A549 (cell line): ENCODE data around the gene CIAPIN1.

Experiments
- CHD2 ChIP-seq: fragments of 150-350 bp; IDR thresholded peaks from 2 replicates; pipeline ENCODE4 v1.6.1; 2014; ENCODE audit warnings: low read length; ENCODE audit not compliant: partially characterized antibody
- CHD4 ChIP-seq: fragments of 200-600 bp; sonication (generic); IDR thresholded peaks from 2 replicates; pipeline ENCODE4 v1.6.1; 2016; ENCODE audit warnings: antibody characterized with exemption, mild to moderate bottlenecking, borderline replicate concordance
- ESRRA ChIP-seq: fragments of 150-350 bp; IDR thresholded peaks from 2 replicates; pipeline ENCODE4 v1.6.1; 2014; ENCODE audit warnings: mild to moderate bottlenecking, low read length, borderline replicate concordance
- HDAC2 ChIP-seq: fragments of 200-600 bp; sonication (generic); IDR thresholded peaks from 2 replicates; pipeline ENCODE4 v1.6.1; 2016
- HEYL ChIP-seq: fragments of 250-450 bp; sonication (Bioruptor Pico); IDR thresholded peaks from 2 replicates; pipeline ENCODE4 v1.8.0; 2021; ENCODE audit warnings: mild to moderate bottlenecking, moderate library complexity
- JUN ChIP-seq, 2 experiments: fragments of >200 bp; sonication (Bioruptor Twin); formaldehyde crosslinking; IDR thresholded peaks; 2 replicates in 1 of 2; 3 replicates in 1 of 2; pipeline ENCODE4 v1.6.1; 2016 to 2017
- MAZ ChIP-seq: fragments of 150-350 bp; IDR thresholded peaks from 2 replicates; pipeline ENCODE4 v1.6.1; 2014; ENCODE audit warnings: antibody characterized with exemption, low read depth, low read length, borderline replicate concordance
- NR3C1 ChIP-seq: fragments of >200 bp; sonication (Bioruptor Twin); formaldehyde crosslinking; IDR thresholded peaks from 3 replicates; pipeline ENCODE4 v1.6.1; 2017
- POLR2A ChIP-seq: IDR thresholded peaks from 2 replicates; pipeline ENCODE4 v1.6.1; 2012; ENCODE audit warnings: mild to moderate bottlenecking, low read length
- POLR2AphosphoS2 ChIP-seq: conservative IDR thresholded peaks from 2 replicates; pipeline ENCODE4 v1.6.1; 2012; ENCODE audit warnings: low read length, improper control_type of control experiment, inconsistent platforms
- RAD21 ChIP-seq, 2 experiments: fragments of >200 bp in 1 of 2; sonication (Bioruptor Twin) in 1 of 2; formaldehyde crosslinking in 1 of 2; IDR thresholded peaks in 1 of 2; conservative IDR thresholded peaks in 1 of 2; 2 replicates in 1 of 2; 3 replicates in 1 of 2; pipeline ENCODE4 v1.6.1; 2012 to 2018; ENCODE audit warnings: inconsistent platforms in 1 of 2
- TF ChIP-seq, protein P1 (sequence below): fragments of >200 bp; sonication (Bioruptor Twin); formaldehyde crosslinking; IDR thresholded peaks from 3 replicates; pipeline ENCODE4 v1.5.1; 2016
- TF ChIP-seq, protein P2 (sequence below): fragments of >200 bp; sonication (Bioruptor Twin); formaldehyde crosslinking; IDR thresholded peaks from 3 replicates; pipeline ENCODE4 v1.6.1; 2016
- TF ChIP-seq, protein P3 (sequence below): IDR thresholded peaks from 2 replicates; pipeline ENCODE4 v1.6.1; 2012; ENCODE audit warnings: low read depth, borderline replicate concordance

DNA sequence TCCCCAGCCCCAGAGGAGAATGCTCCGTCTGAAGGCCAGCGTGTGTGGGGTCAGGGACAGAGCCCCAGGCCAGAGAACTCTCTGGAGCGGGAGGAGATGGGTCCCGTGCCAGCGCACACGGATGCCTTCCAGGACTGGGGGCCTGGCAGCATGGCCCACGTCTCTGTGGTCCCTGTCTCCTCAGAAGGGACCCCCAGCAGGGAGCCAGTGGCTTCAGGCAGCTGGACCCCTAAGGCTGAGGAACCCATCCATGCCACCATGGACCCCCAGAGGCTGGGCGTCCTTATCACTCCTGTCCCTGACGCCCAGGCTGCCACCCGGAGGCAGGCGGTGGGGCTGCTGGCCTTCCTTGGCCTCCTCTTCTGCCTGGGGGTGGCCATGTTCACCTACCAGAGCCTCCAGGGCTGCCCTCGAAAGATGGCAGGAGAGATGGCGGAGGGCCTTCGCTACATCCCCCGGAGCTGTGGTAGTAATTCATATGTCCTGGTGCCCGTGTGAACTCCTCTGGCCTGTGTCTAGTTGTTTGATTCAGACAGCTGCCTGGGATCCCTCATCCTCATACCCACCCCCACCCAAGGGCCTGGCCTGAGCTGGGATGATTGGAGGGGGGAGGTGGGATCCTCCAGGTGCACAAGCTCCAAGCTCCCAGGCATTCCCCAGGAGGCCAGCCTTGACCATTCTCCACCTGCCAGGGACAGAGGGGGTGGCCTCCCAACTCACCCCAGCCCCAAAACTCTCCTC, 64.5 kb downstream of the CIAPIN1 start:
- TF ChIP-seq, protein P1, sequence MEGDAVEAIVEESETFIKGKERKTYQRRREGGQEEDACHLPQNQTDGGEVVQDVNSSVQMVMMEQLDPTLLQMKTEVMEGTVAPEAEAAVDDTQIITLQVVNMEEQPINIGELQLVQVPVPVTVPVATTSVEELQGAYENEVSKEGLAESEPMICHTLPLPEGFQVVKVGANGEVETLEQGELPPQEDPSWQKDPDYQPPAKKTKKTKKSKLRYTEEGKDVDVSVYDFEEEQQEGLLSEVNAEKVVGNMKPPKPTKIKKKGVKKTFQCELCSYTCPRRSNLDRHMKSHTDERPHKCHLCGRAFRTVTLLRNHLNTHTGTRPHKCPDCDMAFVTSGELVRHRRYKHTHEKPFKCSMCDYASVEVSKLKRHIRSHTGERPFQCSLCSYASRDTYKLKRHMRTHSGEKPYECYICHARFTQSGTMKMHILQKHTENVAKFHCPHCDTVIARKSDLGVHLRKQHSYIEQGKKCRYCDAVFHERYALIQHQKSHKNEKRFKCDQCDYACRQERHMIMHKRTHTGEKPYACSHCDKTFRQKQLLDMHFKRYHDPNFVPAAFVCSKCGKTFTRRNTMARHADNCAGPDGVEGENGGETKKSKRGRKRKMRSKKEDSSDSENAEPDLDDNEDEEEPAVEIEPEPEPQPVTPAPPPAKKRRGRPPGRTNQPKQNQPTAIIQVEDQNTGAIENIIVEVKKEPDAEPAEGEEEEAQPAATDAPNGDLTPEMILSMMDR: no peak
- TF ChIP-seq HDAC2 (no peak), POLR2A (no peak), CHD2 (no peak), RAD21 (conservative IDR thresholded peaks at IDR 0.05 in 1 of 2, IDR thresholded peaks at IDR 0.05 in 1 of 2) (no peak), POLR2AphosphoS2 (no peak), HEYL (CRISPR knock-in tag) (no peak), CHD4 (no peak), ESRRA (no peak), MAZ (no peak), JUN (IDR thresholded peaks at IDR 0.05) (no peak), NR3C1 (no peak)
- TF ChIP-seq, protein P2, sequence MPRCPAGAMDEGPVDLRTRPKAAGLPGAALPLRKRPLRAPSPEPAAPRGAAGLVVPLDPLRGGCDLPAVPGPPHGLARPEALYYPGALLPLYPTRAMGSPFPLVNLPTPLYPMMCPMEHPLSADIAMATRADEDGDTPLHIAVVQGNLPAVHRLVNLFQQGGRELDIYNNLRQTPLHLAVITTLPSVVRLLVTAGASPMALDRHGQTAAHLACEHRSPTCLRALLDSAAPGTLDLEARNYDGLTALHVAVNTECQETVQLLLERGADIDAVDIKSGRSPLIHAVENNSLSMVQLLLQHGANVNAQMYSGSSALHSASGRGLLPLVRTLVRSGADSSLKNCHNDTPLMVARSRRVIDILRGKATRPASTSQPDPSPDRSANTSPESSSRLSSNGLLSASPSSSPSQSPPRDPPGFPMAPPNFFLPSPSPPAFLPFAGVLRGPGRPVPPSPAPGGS: no peak
- TF ChIP-seq, protein P3, sequence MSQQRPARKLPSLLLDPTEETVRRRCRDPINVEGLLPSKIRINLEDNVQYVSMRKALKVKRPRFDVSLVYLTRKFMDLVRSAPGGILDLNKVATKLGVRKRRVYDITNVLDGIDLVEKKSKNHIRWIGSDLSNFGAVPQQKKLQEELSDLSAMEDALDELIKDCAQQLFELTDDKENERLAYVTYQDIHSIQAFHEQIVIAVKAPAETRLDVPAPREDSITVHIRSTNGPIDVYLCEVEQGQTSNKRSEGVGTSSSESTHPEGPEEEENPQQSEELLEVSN: no peak
